GM19468 (cell line): ENCODE measurements around the gene COX7B2.

Experiments used
- ATAC-seq: cut with Tn5 transposase; IDR thresholded peaks from one replicate; pipeline ENCODE4 v1.9.1; 2021; ENCODE audit warnings: mild to moderate bottlenecking, moderate library complexity, moderate number of reproducible peaks; ENCODE audit not compliant: unreplicated experiment; ENCODE audit errors: extremely low read depth

Gene COX7B2

GRCh38 chr4:46909078-46909477 lies at the start of gene COX7B2:
COX7B2 (minus strand) TSS chr4:46909245; CDS start chr4:46735192, 174,053 bp downstream.
- ATAC-seq = no peak

GRCh38 chr4:46956451-46956850 lies 47.4 kb upstream of the COX7B2 start:
- ATAC-seq = no peak

GRCh38 chr4:46955601-46956000 lies 46.6 kb upstream of the COX7B2 start:
- ATAC-seq = no peak

GRCh38 chr4:46954643-46955042 lies 45.6 kb upstream of the COX7B2 start:
- ATAC-seq = no peak

- no peak for ATAC-seq
Measured at GRCh38 chr4:46953564-46953963, 44.5 kb upstream of the COX7B2 start.

GRCh38 chr4:46952451-46952850 lies 43.4 kb upstream of the COX7B2 start:
- ATAC-seq = no peak

GRCh38 chr4:46950826-46951225 lies 41.8 kb upstream of the COX7B2 start:
- ATAC-seq = no peak

- ATAC-seq = no peak
Measured at GRCh38 chr4:46949822-46950221, 40.8 kb upstream of the COX7B2 start.

- no peak for ATAC-seq
Measured at GRCh38 chr4:46947541-46947940, 38.5 kb upstream of the COX7B2 start.

- no peak for ATAC-seq
Measured at GRCh38 chr4:46946919-46947536, 38.0 kb upstream of the COX7B2 start.

GRCh38 chr4:46945062-46945461 lies 36.0 kb upstream of the COX7B2 start:
- no peak for ATAC-seq

GRCh38 chr4:46944345-46944744 lies 35.3 kb upstream of the COX7B2 start:
- ATAC-seq = no peak

- ATAC-seq = no peak
Measured at GRCh38 chr4:46937493-46937892, 28.4 kb upstream of the COX7B2 start.

GRCh38 chr4:46934726-46935125 lies 25.7 kb upstream of the COX7B2 start:
- ATAC-seq = no peak

GRCh38 chr4:46933686-46934085 lies 24.6 kb upstream of the COX7B2 start:
- ATAC-seq = no peak

GRCh38 chr4:46931981-46932380 lies 22.9 kb upstream of the COX7B2 start:
- peak; percentile 52 for ATAC-seq

- ATAC-seq = no peak
Measured at GRCh38 chr4:46930891-46931290, 21.8 kb upstream of the COX7B2 start.

GRCh38 chr4:46927201-46927600 lies 18.2 kb upstream of the COX7B2 start:
- no peak for ATAC-seq

- ATAC-seq = no peak
Measured at GRCh38 chr4:46924789-46925529, 15.9 kb upstream of the COX7B2 start.

GRCh38 chr4:46922205-46922604 lies 13.2 kb upstream of the COX7B2 start:
- ATAC-seq = no peak

GRCh38 chr4:46908148-46908547 lies 897 bp downstream of the COX7B2 start:
- no peak for ATAC-seq

GRCh38 chr4:46900082-46900481 lies 9.0 kb downstream of the COX7B2 start:
- ATAC-seq = no peak
